Measurements from ENCODE around the gene TCEAL5. TPM values are rescaled to one million over a fixed set of nuclear protein-coding genes. Genes with fewer than 3 reads are reported as not detected.

Gene TCEAL5
- total and polyA plus RNA-seq, 2 of the 8 experiments (the other 6 are each of a cell fraction or from before 2014, with no cell fraction given): 0.17 to 6.6 TPM

- TF ChIP-seq CHD7 (IDR thresholded peaks at IDR 0.05; ENCODE audit: insufficient replicate concordance, low read length) (no peak), SIRT6 (IDR thresholded peaks at IDR 0.05; ENCODE audit: low read length) (no peak), EZH2 (IDR thresholded peaks at IDR 0.05; ENCODE audit: low read depth, low read length, severe bottlenecking) (no peak), JUN (IDR thresholded peaks at IDR 0.05; ENCODE audit: low read depth, low read length) (no peak), JUND (IDR thresholded peaks at IDR 0.05; ENCODE audit: low read length) (no peak), CHD1 (IDR thresholded peaks at IDR 0.05; ENCODE audit: low read depth, low read length) (no peak), TAF7 (optimal IDR thresholded peaks at IDR 0.05; ENCODE audit: borderline replicate concordance, low read depth, low read length) (no peak), BACH1 (IDR thresholded peaks at IDR 0.05; ENCODE audit: low read length) (no peak), GTF2F1 (IDR thresholded peaks at IDR 0.05; ENCODE audit: borderline replicate concordance, low read depth, low read length) (no peak), POU5F1 (IDR thresholded peaks at IDR 0.05; ENCODE audit: low read depth, low read length) (no peak)
Observed at GRCh38 chrX:103304705-103305104, 28.2 kb upstream of the TCEAL5 start (continued).
